Measurements from ENCODE around the gene CENPT. TPM values are rescaled to one million over a fixed set of nuclear protein-coding genes. Genes with fewer than 3 reads are reported as not detected.

CENPT gene
- total RNA-seq, 1 experiment from 2014 or later: 60.9 TPM

DNA sequence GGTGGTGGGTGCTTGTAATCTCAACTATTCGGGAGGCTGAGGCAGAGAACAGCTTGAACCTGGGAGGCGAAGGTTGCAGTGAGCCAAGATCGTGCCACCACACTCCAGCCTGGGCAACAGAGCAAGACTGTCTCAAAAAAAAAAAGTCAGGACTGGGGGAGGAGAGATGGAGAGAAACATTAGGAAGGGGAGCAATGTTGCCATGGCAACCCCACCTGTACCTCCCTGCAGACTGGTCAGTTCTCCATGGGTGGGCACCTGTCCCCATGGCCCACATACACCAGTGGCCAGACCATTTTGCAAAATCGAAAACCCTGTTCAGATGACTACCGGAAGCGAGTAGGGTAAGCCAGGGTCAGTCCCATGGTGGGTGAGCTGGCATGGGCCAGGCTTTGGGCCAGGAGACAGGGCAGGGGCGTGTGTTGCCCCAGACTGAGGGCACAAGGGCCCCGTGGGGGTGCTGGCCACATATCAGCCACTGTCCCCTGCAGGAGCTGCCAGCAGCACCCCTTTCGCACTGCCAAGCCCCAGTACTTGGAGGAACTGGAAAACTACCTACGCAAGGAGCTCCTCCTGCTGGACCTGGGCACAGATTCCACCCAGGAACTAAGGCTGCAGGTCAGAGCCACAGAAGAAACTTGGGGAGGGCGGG, 26.8 kb downstream of the CENPT start:
- no peak overlapping the region for H3K4me3 Mint-ChIP-seq
- Histone ChIP-seq H3K4ac (ENCODE audit: low read depth, low read length) (no peak overlapping the region), H2BK12ac (ENCODE audit: insufficient read length, low read depth, low read length) (no peak overlapping the region), H4K91ac (ENCODE audit: insufficient read length, low read depth, low read length) (no peak overlapping the region), H3K27ac (ENCODE audit: insufficient read length, low read depth, low read length) (no peak overlapping the region), H3K4me1 (ENCODE audit: insufficient read depth, low read length) (no peaks in the 10 kb centered on the region), H2AFZ (ENCODE audit: low read length) (no peak overlapping the region), H4K20me1 (ENCODE audit: control insufficient read depth, insufficient read depth, insufficient read length) (no peaks in the 10 kb centered on the region), H2BK120ac (ENCODE audit: low read depth, low read length, poor library complexity, severe bottlenecking) (no peak overlapping the region), H3K9ac (ENCODE audit: extremely low read depth, insufficient read length, low read length) (no peak overlapping the region), H3K4me2 (ENCODE audit: insufficient read depth, insufficient read length, low read length) (no peak overlapping the region), H2BK5ac (ENCODE audit: insufficient read length, low read length) (no peak overlapping the region), H3K23ac (ENCODE audit: insufficient read length, low read depth, low read length) (no peak overlapping the region), H3K56ac (ENCODE audit: insufficient read length, low read depth, low read length) (no peak overlapping the region), H3K79me1 (ENCODE audit: insufficient read depth, low read depth, low read length, poor library complexity, severe bottlenecking) (no peaks in the 10 kb centered on the region), H3K9me3 (ENCODE audit: control insufficient read depth, low read depth, low read length) (no peaks in the 10 kb centered on the region), H3K18ac (ENCODE audit: insufficient read length, low read depth, low read length) (no peak overlapping the region), H3K14ac (ENCODE audit: insufficient read depth, low read length) (no peak overlapping the region), H3K23me2 (ENCODE audit: insufficient read length, low read depth, low read length, poor library complexity, severe bottlenecking) (no peaks in the 10 kb centered on the region), H3K79me2 (ENCODE audit: insufficient read depth, low read length) (no peaks in the 10 kb centered on the region), H2AK5ac (ENCODE audit: insufficient read length, low read length) (no peak overlapping the region), H2BK20ac (ENCODE audit: low read depth, low read length, poor library complexity, severe bottlenecking) (no peak overlapping the region), H3T11ph (ENCODE audit: low read length) (no peak overlapping the region), H2BK15ac (ENCODE audit: low read depth, low read length) (no peak overlapping the region), H4K5ac (ENCODE audit: insufficient read length, low read depth, low read length) (no peak overlapping the region), H4K8ac (replicated peaks; ENCODE audit: insufficient read length, low read depth, low read length) (no peak overlapping the region), H3K27me3 (ENCODE audit: insufficient read depth, low read length) (no peaks in the 10 kb centered on the region)
- H3K27ac Mint-ChIP-seq: peak overlapping the region in 1 of 3 experiments; percentile 31; a peak in 2 of 7 replicates
- H3K4me1 Mint-ChIP-seq: peaks cover 14 to 17% of the 10 kb centered on the region in 2 experiments
- no CpG with 5 or more reads among the region's 11 CpGs for WGBS (ENCODE audit: extremely low coverage, insufficient read length, low lambda C conversion rate)
- DNase-seq: no peak
- peaks cover 0 to 5% (median 4%) of the 10 kb centered on the region in 3 experiments; a peak in 1 of 7 replicates for H3K36me3 Mint-ChIP-seq (ENCODE audit: insufficient read depth in 1 of 3, low read depth in 3 of 3)
- TF ChIP-seq, protein P1, sequence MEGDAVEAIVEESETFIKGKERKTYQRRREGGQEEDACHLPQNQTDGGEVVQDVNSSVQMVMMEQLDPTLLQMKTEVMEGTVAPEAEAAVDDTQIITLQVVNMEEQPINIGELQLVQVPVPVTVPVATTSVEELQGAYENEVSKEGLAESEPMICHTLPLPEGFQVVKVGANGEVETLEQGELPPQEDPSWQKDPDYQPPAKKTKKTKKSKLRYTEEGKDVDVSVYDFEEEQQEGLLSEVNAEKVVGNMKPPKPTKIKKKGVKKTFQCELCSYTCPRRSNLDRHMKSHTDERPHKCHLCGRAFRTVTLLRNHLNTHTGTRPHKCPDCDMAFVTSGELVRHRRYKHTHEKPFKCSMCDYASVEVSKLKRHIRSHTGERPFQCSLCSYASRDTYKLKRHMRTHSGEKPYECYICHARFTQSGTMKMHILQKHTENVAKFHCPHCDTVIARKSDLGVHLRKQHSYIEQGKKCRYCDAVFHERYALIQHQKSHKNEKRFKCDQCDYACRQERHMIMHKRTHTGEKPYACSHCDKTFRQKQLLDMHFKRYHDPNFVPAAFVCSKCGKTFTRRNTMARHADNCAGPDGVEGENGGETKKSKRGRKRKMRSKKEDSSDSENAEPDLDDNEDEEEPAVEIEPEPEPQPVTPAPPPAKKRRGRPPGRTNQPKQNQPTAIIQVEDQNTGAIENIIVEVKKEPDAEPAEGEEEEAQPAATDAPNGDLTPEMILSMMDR (conservative IDR thresholded peaks at IDR 0.05): 0 out of 3 replicates have a peak, but pooled peaks have one; percentile 11
- no peaks in the 10 kb centered on the region; a peak in 1 of 5 replicates for H3K9me3 Mint-ChIP-seq
- H3K27me3 Mint-ChIP-seq (ENCODE audit: low read depth): peaks cover 2% of the 10 kb centered on the region; the same call in 1 of the 2 replicates
